NCI-H446 (cell line): ENCODE data around the gene UROC1.

Source experiments
- DNase-seq, 2 experiments: peaks; one replicate each; lab custom pipeline; 2025; lab: John Stamatoyannopoulos, UW

Gene UROC1

GRCh38 chr3:126478581-126479310, 38.8 kb downstream of the UROC1 start:
- no peak for DNase-seq

- peak in 1 of 2 experiments; percentile 31 for DNase-seq
Measured at GRCh38 chr3:126477061-126477380, 40.6 kb downstream of the UROC1 start.

GRCh38 chr3:126476166-126477060, 41.2 kb downstream of the UROC1 start:
- DNase-seq: peak; percentile 28 to 80

GRCh38 chr3:126475413-126476114, 42.0 kb downstream of the UROC1 start, which contains the start of gene ZXDC:
Gene ZXDC (minus strand): TSS chr3:126475891. CDS start chr3:126475865, 26 bp downstream.
- peak; percentile 82 to 98 for DNase-seq

GRCh38 chr3:126474498-126475412, 42.8 kb downstream of the UROC1 start:
- DNase-seq: peak in 1 of 2 experiments; percentile 15

- DNase-seq: no peak
Measured at GRCh38 chr3:126473292-126474168, 44.0 kb downstream of the UROC1 start.

- peak in 1 of 2 experiments; percentile 14 for DNase-seq
Measured at GRCh38 chr3:126472277-126473006, 45.1 kb downstream of the UROC1 start.

- DNase-seq: no peak
Measured at GRCh38 chr3:126469479-126469878, 48.1 kb downstream of the UROC1 start.

- DNase-seq: no peak
Measured at GRCh38 chr3:126468028-126468891, 49.3 kb downstream of the UROC1 start.

- DNase-seq: no peak
Measured at GRCh38 chr3:126467611-126467955, 50.0 kb downstream of the UROC1 start.

- DNase-seq: peak in 1 of 2 experiments; percentile 17
Measured at GRCh38 chr3:126466886-126467610, 50.5 kb downstream of the UROC1 start.

- peak in 1 of 2 experiments; percentile 86 for DNase-seq
Measured at GRCh38 chr3:126465928-126466544, 51.5 kb downstream of the UROC1 start.

- no peak for DNase-seq
Measured at GRCh38 chr3:126464997-126465396, 52.6 kb downstream of the UROC1 start.

GRCh38 chr3:126464494-126464893, 53.1 kb downstream of the UROC1 start:
- no peak for DNase-seq

GRCh38 chr3:126464093-126464492, 53.5 kb downstream of the UROC1 start:
- DNase-seq: no peak

GRCh38 chr3:126463521-126463920, 54.1 kb downstream of the UROC1 start:
- DNase-seq: no peak

- DNase-seq: no peak
Measured at GRCh38 chr3:126461450-126462070, 56.0 kb downstream of the UROC1 start.
